AG09319 (cell line): ENCODE data around the gene TTC32.

Experiments used
- DNase-seq: peaks from one replicate; pipeline ENCODE4 v3.0.0-alpha.2; 2010; ENCODE audit warnings: low read depth; ENCODE audit errors: extremely low read depth
- TF ChIP-seq, protein P1 (sequence below): IDR thresholded peaks from 2 replicates; pipeline ENCODE4 v1.5.1; 2011; ENCODE audit warnings: low read depth, mild to moderate bottlenecking, inconsistent platforms, low read length, moderate library complexity

The TTC32 gene

GRCh38 chr2:19879120-19879519, 22.7 kb downstream of the TTC32 start:
- TF ChIP-seq, protein P1, sequence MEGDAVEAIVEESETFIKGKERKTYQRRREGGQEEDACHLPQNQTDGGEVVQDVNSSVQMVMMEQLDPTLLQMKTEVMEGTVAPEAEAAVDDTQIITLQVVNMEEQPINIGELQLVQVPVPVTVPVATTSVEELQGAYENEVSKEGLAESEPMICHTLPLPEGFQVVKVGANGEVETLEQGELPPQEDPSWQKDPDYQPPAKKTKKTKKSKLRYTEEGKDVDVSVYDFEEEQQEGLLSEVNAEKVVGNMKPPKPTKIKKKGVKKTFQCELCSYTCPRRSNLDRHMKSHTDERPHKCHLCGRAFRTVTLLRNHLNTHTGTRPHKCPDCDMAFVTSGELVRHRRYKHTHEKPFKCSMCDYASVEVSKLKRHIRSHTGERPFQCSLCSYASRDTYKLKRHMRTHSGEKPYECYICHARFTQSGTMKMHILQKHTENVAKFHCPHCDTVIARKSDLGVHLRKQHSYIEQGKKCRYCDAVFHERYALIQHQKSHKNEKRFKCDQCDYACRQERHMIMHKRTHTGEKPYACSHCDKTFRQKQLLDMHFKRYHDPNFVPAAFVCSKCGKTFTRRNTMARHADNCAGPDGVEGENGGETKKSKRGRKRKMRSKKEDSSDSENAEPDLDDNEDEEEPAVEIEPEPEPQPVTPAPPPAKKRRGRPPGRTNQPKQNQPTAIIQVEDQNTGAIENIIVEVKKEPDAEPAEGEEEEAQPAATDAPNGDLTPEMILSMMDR = no peak
- DNase-seq = no peak

DNA sequence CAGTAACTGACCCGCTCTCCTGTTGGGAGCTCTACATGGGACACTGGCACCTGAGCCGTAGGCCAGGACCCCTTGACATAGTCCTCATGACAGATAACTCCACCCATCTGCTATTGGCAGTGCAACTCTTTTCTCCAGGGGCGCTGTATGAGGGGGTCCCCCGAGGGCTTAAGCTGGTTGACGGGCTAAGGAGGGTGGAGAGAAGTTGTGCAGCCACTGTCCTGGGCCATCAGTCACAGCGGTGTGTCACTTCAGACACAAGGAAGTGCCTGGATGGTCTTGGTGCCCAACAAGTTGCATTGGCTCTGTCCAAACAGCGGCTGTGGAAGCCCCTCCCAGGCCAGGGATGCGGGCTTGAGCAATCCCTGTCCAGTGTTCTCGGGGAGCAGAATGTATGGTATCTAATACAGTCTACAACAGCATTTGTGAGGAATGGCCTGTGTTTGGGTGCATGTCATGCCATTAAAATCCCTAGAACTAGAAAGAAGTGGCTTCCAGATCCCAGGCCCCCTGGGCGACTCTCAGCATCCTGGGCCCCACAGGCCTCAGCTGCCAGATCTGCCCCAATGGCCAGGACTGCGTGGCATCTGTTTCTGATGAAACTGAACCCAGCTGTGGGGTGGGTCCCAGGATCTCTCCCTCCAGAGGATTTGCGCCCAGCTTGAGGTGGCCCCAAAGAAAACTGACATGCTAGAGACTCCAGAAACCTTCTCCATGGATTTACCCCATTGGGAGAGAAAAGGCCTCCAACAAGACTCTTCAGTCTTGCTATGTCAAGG, 23.3 kb downstream of the TTC32 start:
- DNase-seq = no peak
- TF ChIP-seq, protein P1 = no peak

DNA sequence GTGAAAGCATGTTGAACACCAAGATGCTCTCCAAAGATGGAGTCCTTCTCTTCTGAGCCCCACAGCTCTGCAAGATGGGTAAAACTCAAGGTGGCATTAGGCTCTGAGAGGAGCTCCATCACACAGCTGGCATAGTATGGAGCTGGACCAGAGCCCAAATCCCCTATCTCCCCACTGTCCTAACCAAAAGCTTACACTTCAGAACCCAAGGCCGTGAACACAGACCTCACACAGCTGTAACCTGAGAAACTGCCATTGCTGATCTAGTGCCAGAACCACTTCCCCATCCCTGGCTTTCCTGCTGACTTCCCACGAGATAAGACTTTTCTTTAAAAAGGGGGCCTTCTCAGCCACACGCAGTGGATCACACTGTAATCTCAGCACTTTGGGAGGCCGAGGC, 25.0 kb downstream of the TTC32 start:
- no peak for DNase-seq
- TF ChIP-seq, protein P1 = no peak

DNA sequence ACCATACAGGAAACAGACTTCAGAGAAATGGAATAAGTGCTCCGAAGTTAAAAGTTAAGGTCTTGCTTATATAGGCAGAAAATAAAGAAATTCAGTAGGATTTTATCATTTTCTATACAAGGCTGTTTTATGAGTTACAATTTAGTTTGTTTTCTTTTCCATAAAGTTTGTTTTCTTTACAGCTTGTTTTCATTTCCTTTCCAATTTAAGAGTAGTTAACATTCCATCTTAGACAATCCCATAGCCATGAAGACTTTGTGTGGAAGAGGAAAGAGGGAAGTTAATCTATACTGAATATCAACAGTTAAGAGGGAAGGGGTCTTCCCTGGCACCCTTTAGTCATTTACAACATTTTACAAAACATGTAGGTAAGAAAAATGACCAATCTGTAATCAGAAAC, 26.5 kb downstream of the TTC32 start:
- TF ChIP-seq, protein P1 = no peak
- no peak for DNase-seq

- no peak for DNase-seq
- TF ChIP-seq, protein P1 = no peak
Measured at GRCh38 chr2:19874726-19875125, 27.1 kb downstream of the TTC32 start.

- DNase-seq = no peak
- TF ChIP-seq, protein P1 = no peak
Measured at GRCh38 chr2:19873014-19873413, 28.8 kb downstream of the TTC32 start.

- no peak for DNase-seq
- TF ChIP-seq, protein P1 = no peak
Measured at GRCh38 chr2:19872302-19872701, 29.5 kb downstream of the TTC32 start.
